Panc1 (cell line): ENCODE measurements around the gene TAF9B. TPM values are rescaled to one million over a fixed set of nuclear protein-coding genes. Genes with fewer than 3 reads are reported as not detected.

Experiments
- ATAC-seq: fragments of 200-7000 bp; cut with Tn5 transposase; 2 replicates; pipeline ENCODE4 v1.9.1; 2020; ENCODE audit warnings: mild to moderate bottlenecking, moderate library complexity
- BruUV-seq: library from RNA; stranded (reverse); fragments of 400-500 nt; replicated peaks from 2 replicates; lab custom pipeline; 2021; lab: Mats Ljungman, UMichigan
- CTCF ChIA-PET: fragments of 300-600 bp; sonication (Branson Sonifier 250); formaldehyde crosslinking; loops from one replicate; lab custom pipeline; 2022; ENCODE audit warnings: antibody characterized with exemption; lab: Charles Lee
- POLR2A ChIA-PET: fragments of 300-600 bp; sonication (Branson Sonifier 250); formaldehyde crosslinking; loops from one replicate; lab custom pipeline; 2022; ENCODE audit warnings: antibody characterized with exemption; lab: Charles Lee
- DNase-seq: peaks from one replicate; pipeline ENCODE4 v3.0.0-alpha.2; 2010; ENCODE audit warnings: low read depth, low spot score
- H3K27ac ChIP-seq: 2 replicates; pipeline ENCODE4 v1.5.1; 2011; ENCODE audit warnings: mild to moderate bottlenecking, low read length, inconsistent platforms
- H3K27me3 ChIP-seq: fragments of 200-500 bp; sonication (Bioruptor generic); 2 replicates; pipeline ENCODE4 v1.6.0; 2014; ENCODE audit warnings: low read length, inconsistent platforms; ENCODE audit not compliant: control insufficient read depth, insufficient read depth
- H3K36me3 ChIP-seq: fragments of 200-500 bp; sonication (Bioruptor generic); 2 replicates; pipeline ENCODE4 v1.5.1; 2014; ENCODE audit warnings: inconsistent platforms, mild to moderate bottlenecking, low read length, moderate library complexity; ENCODE audit not compliant: control insufficient read depth, insufficient read depth
- H3K4me1 ChIP-seq: 2 replicates; pipeline ENCODE4 v1.5.1; 2011; ENCODE audit warnings: inconsistent platforms, mild to moderate bottlenecking, low read length, moderate library complexity; ENCODE audit not compliant: control insufficient read depth, insufficient read depth
- H3K4me3 ChIP-seq, 2 experiments: 2 replicates each; pipeline ENCODE4 v1.5.1; 2011 to 2012; ENCODE audit warnings: low read depth in 2 of 2, low read length in 2 of 2, mild to moderate bottlenecking in 2 of 2, inconsistent platforms in 1 of 2, moderate library complexity in 1 of 2
- H3K9me3 ChIP-seq: fragments of 200-500 bp; sonication (Bioruptor generic); 2 replicates; pipeline ENCODE4 v1.5.1; 2014; ENCODE audit warnings: low read depth, mild to moderate bottlenecking, inconsistent platforms, low read length, moderate library complexity; ENCODE audit not compliant: control insufficient read depth, insufficient read depth
- POLR2AphosphoS5 ChIP-seq: IDR thresholded peaks from 2 replicates; pipeline ENCODE4 v1.6.1; 2012; ENCODE audit warnings: mild to moderate bottlenecking, low read depth, low read length, moderate library complexity
- SIN3A ChIP-seq: IDR thresholded peaks from 2 replicates; pipeline ENCODE4 v1.6.1; 2012; ENCODE audit warnings: low read depth, mild to moderate bottlenecking, low read length, moderate library complexity, borderline replicate concordance; ENCODE audit not compliant: insufficient read depth
- TCF7L2 ChIP-seq: IDR thresholded peaks from 2 replicates; pipeline ENCODE4 v1.6.1; 2011; ENCODE audit warnings: mild to moderate bottlenecking, low read depth, low read length, inconsistent platforms
- in situ Hi-C: cut with HindIII; loops from 2 replicates; pipeline ENCODE4 v1.10.0; 2016; ENCODE audit warnings: low sequenced_read_pairs, low pct_unique_long_range_greater_than_20kb
- intact Hi-C: fragments of 100-400 bp; cut with micrococcal nuclease; formaldehyde crosslinking; loops from one replicate; pipeline ENCODE4 v1.10.0; 2022; ENCODE audit not compliant: unreplicated experiment
- total RNA-seq: library from RNA; stranded (reverse); gene quantifications from one replicate; pipeline ENCODE4 v1.2.1, GENCODE V29; 2021; ENCODE audit not compliant: unreplicated experiment
- TF ChIP-seq, protein P1 (sequence below), 2 experiments: IDR thresholded peaks; 2 replicates each; pipeline ENCODE4 v1.6.1; 2011 to 2012; ENCODE audit warnings: low read depth in 2 of 2, control low read depth in 1 of 2, low read length in 1 of 2, mild to moderate bottlenecking in 1 of 2, moderate library complexity in 1 of 2; ENCODE audit not compliant: insufficient read depth in 1 of 2
- TF ChIP-seq, protein P2 (sequence below): fragments of 450-650 bp; IDR thresholded peaks from 2 replicates; pipeline ENCODE4 v1.5.1; 2017; ENCODE audit warnings: mild to moderate bottlenecking

Gene TAF9B
- total RNA-seq, 1 experiment from 2014 or later: 33.6 TPM

DNA sequence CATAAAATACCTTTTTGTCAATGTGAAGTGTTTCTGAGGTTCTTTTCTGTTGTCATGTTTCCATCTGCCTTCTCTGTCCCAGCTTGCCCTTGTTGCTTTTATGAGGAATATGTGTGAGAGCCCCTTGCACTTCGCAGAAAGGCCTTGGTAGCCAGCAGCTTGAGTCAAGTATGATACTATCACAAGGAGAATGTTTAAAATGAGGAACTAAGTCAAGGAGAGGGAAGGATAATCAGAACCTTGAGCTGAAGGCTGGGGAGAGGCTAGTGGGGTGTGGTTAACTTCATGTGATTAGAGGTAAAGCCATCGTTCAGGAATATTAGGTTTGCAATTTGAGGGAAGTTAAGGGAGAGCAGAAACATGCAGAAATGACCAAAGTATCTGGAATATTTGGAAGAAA lies 22.7 kb downstream of the TAF9B start:
- POLR2A ChIA-PET: no interaction called here

GRCh38 chrX:78116365-78116764 lies 23.1 kb downstream of the TAF9B start:
- Histone ChIP-seq H3K36me3 (peaks cover 44% of the 10 kb centered on the region), H3K4me3 (no peak overlapping the region), H3K9me3 (no peaks in the 10 kb centered on the region), H3K4me1 (no peaks in the 10 kb centered on the region), H3K27me3 (no peaks in the 10 kb centered on the region), H3K27ac (no peak overlapping the region)
- DNase-seq (no peak), ATAC-seq (no peak)
- POLR2A ChIA-PET: no interaction called here
- intact Hi-C loops: no loop called here
- CTCF ChIA-PET: no interaction called here
- TF ChIP-seq POLR2AphosphoS5 (no peak), TCF7L2 (no peak), SIN3A (no peak)
- TF ChIP-seq, protein P1, sequence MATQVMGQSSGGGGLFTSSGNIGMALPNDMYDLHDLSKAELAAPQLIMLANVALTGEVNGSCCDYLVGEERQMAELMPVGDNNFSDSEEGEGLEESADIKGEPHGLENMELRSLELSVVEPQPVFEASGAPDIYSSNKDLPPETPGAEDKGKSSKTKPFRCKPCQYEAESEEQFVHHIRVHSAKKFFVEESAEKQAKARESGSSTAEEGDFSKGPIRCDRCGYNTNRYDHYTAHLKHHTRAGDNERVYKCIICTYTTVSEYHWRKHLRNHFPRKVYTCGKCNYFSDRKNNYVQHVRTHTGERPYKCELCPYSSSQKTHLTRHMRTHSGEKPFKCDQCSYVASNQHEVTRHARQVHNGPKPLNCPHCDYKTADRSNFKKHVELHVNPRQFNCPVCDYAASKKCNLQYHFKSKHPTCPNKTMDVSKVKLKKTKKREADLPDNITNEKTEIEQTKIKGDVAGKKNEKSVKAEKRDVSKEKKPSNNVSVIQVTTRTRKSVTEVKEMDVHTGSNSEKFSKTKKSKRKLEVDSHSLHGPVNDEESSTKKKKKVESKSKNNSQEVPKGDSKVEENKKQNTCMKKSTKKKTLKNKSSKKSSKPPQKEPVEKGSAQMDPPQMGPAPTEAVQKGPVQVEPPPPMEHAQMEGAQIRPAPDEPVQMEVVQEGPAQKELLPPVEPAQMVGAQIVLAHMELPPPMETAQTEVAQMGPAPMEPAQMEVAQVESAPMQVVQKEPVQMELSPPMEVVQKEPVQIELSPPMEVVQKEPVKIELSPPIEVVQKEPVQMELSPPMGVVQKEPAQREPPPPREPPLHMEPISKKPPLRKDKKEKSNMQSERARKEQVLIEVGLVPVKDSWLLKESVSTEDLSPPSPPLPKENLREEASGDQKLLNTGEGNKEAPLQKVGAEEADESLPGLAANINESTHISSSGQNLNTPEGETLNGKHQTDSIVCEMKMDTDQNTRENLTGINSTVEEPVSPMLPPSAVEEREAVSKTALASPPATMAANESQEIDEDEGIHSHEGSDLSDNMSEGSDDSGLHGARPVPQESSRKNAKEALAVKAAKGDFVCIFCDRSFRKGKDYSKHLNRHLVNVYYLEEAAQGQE (IDR thresholded peaks at IDR 0.05; ENCODE audit: insufficient read depth in 1 of 2, low read depth in 2 of 2, low read length in 1 of 2): no peak
- TF ChIP-seq, protein P2, sequence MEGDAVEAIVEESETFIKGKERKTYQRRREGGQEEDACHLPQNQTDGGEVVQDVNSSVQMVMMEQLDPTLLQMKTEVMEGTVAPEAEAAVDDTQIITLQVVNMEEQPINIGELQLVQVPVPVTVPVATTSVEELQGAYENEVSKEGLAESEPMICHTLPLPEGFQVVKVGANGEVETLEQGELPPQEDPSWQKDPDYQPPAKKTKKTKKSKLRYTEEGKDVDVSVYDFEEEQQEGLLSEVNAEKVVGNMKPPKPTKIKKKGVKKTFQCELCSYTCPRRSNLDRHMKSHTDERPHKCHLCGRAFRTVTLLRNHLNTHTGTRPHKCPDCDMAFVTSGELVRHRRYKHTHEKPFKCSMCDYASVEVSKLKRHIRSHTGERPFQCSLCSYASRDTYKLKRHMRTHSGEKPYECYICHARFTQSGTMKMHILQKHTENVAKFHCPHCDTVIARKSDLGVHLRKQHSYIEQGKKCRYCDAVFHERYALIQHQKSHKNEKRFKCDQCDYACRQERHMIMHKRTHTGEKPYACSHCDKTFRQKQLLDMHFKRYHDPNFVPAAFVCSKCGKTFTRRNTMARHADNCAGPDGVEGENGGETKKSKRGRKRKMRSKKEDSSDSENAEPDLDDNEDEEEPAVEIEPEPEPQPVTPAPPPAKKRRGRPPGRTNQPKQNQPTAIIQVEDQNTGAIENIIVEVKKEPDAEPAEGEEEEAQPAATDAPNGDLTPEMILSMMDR: no peak
- no TSS peak for BruUV-seq
- in situ Hi-C loops: no loop called here

More for the DNA sequence above, 22.7 kb downstream of the TAF9B start:
- CTCF ChIA-PET: no interaction called here
- TF ChIP-seq TCF7L2 (no peak), POLR2AphosphoS5 (no peak), SIN3A (no peak)
- TF ChIP-seq, protein P1 (IDR thresholded peaks at IDR 0.05; ENCODE audit: insufficient read depth in 1 of 2, low read depth in 2 of 2, low read length in 1 of 2): no peak
- TF ChIP-seq, protein P2: no peak
- Histone ChIP-seq H3K4me3 (no peak overlapping the region), H3K36me3 (peaks cover 44% of the 10 kb centered on the region), H3K4me1 (no peaks in the 10 kb centered on the region), H3K27ac (no peak overlapping the region), H3K27me3 (no peaks in the 10 kb centered on the region), H3K9me3 (no peaks in the 10 kb centered on the region)
- DNase-seq (no peak), ATAC-seq (no peak)
- in situ Hi-C loops (no loop called here), intact Hi-C loops (no loop called here)
- BruUV-seq: no TSS peak
